Measurements from ENCODE around the gene ARID3A.

The ARID3A gene

DNA sequence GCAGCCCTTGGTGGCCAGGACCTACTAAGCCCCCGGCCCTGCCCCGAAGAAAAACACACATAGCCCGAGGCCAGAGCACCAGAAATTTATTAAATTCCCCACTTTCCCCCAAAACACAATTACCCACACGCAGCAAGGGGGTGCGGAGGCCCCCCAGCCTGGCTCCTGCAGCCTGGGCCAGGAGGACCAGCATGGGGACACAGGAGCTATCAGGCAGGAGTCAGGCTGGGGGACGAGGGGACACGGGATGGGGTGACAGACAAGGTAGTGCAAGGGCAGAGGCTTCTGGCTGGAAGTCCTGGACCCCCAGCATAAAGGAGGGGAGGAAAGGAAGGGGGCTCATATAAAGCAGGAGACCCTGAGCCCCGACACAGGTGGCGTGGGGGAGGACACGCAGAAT lies 29.4 kb upstream of the ARID3A start:
- Histone ChIP-seq H3K27ac (replicated peaks; ENCODE audit: low read length) (no peak overlapping the region), H3K4ac (ENCODE audit: low read length) (no peak overlapping the region), H3K79me1 (ENCODE audit: low read depth, low read length) (peaks cover 9% of the 10 kb centered on the region), H4K91ac (ENCODE audit: low read depth, low read length, poor library complexity) (no peak overlapping the region), H2BK5ac (ENCODE audit: low read length) (no peak overlapping the region), H3K4me2 (ENCODE audit: insufficient read depth, low read length, poor library complexity, severe bottlenecking) (no peak overlapping the region), H2AK5ac (ENCODE audit: low read depth, low read length) (no peak overlapping the region), H3K9ac (ENCODE audit: low read depth, low read length, poor library complexity) (peak overlapping the region; percentile 12), H2BK15ac (ENCODE audit: low read length) (no peak overlapping the region), H2BK120ac (ENCODE audit: low read depth, low read length) (no peak overlapping the region), H4K8ac (ENCODE audit: low read depth, low read length) (no peak overlapping the region), H3K27me3 (ENCODE audit: control insufficient read depth in 3 of 3, insufficient read depth in 3 of 3, low read depth in 1 of 3, low read length in 3 of 3) (no peaks in the 10 kb centered on the region), H3K36me3 (replicated peaks in 1 of 2; ENCODE audit: control insufficient read depth in 2 of 2, insufficient read depth in 2 of 2, low read length in 2 of 2) (peaks cover 2 to 39% of the 10 kb centered on the region in 2 donors), H3K4me1 (ENCODE audit: control insufficient read depth in 2 of 2, insufficient read depth in 1 of 2, low read depth in 1 of 2, low read length in 2 of 2) (peaks cover 0 to 7% of the 10 kb centered on the region in 2 donors), H3K9me3 (replicated peaks in 1 of 2; ENCODE audit: control insufficient read depth in 2 of 2, insufficient read depth in 1 of 2, low read depth in 1 of 2, low read length in 2 of 2) (no peaks in the 10 kb centered on the region), H3K18ac (ENCODE audit: low read length) (no peak overlapping the region), H2AFZ (ENCODE audit: low read length) (no peak overlapping the region), H3K23ac (ENCODE audit: low read depth, low read length, poor library complexity) (no peak overlapping the region), H2BK12ac (ENCODE audit: low read length) (no peak overlapping the region), H3K14ac (ENCODE audit: low read length) (no peak overlapping the region), H3K4me3 (ENCODE audit: low read length in 2 of 2) (no peak overlapping the region)
- no CpG with 5 or more reads among the region's 10 CpGs for WGBS, 2 donors (ENCODE audit: extremely low coverage in 2 of 2, insufficient read length in 2 of 2, insufficient replicate concordance in 1 of 2)
- no peak for DNase-seq (ENCODE audit: low spot score)

DNA sequence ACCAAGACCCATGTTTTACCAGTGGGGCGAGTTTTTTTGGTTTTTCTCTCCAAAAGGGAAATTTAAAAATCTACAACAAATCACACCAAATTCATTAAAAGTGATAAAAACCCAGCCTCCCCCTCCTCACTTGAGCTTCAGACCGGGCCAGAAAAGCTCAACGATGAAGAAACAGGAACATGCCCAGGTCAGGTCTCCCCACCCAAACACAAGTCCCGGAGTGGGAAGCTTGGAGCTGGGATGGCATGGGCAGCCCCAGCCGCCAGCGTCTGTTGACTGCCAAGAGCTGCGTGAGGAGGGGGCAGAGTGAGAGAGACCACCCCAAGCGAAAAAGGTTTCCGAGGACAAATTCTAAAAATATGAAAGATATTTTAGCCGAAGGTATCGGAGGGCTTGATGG lies 28.8 kb upstream of the ARID3A start:
- Histone ChIP-seq H3K27ac (replicated peaks; ENCODE audit: low read length) (no peak overlapping the region), H3K4me3 (ENCODE audit: low read length in 2 of 2) (no peak overlapping the region), H2AFZ (ENCODE audit: low read length) (no peak overlapping the region), H2BK12ac (ENCODE audit: low read length) (no peak overlapping the region), H3K9ac (ENCODE audit: low read depth, low read length, poor library complexity) (no peak overlapping the region), H3K79me1 (ENCODE audit: low read depth, low read length) (peaks cover 6% of the 10 kb centered on the region), H3K4me2 (ENCODE audit: insufficient read depth, low read length, poor library complexity, severe bottlenecking) (no peak overlapping the region), H3K36me3 (replicated peaks in 1 of 2; ENCODE audit: control insufficient read depth in 2 of 2, insufficient read depth in 2 of 2, low read length in 2 of 2) (peaks cover 3 to 44% of the 10 kb centered on the region in 2 donors), H2AK5ac (ENCODE audit: low read depth, low read length) (no peak overlapping the region), H3K9me3 (replicated peaks in 1 of 2; ENCODE audit: control insufficient read depth in 2 of 2, insufficient read depth in 1 of 2, low read depth in 1 of 2, low read length in 2 of 2) (no peaks in the 10 kb centered on the region), H2BK15ac (ENCODE audit: low read length) (no peak overlapping the region), H3K4me1 (ENCODE audit: control insufficient read depth in 2 of 2, insufficient read depth in 1 of 2, low read depth in 1 of 2, low read length in 2 of 2) (peaks cover 0 to 7% of the 10 kb centered on the region in 2 donors), H2BK5ac (ENCODE audit: low read length) (no peak overlapping the region), H3K23ac (ENCODE audit: low read depth, low read length, poor library complexity) (no peak overlapping the region), H2BK120ac (ENCODE audit: low read depth, low read length) (no peak overlapping the region), H4K8ac (ENCODE audit: low read depth, low read length) (no peak overlapping the region), H3K27me3 (ENCODE audit: control insufficient read depth in 3 of 3, insufficient read depth in 3 of 3, low read depth in 1 of 3, low read length in 3 of 3) (no peaks in the 10 kb centered on the region), H3K18ac (ENCODE audit: low read length) (no peak overlapping the region), H3K4ac (ENCODE audit: low read length) (no peak overlapping the region), H4K91ac (ENCODE audit: low read depth, low read length, poor library complexity) (no peak overlapping the region), H3K14ac (ENCODE audit: low read length) (no peak overlapping the region)
- DNase-seq (ENCODE audit: low spot score) = no peak
- WGBS, 2 donors (ENCODE audit: extremely low coverage in 2 of 2, insufficient read length in 2 of 2, insufficient replicate concordance in 1 of 2) = no CpG with 5 or more reads among the region's 11 CpGs

DNA sequence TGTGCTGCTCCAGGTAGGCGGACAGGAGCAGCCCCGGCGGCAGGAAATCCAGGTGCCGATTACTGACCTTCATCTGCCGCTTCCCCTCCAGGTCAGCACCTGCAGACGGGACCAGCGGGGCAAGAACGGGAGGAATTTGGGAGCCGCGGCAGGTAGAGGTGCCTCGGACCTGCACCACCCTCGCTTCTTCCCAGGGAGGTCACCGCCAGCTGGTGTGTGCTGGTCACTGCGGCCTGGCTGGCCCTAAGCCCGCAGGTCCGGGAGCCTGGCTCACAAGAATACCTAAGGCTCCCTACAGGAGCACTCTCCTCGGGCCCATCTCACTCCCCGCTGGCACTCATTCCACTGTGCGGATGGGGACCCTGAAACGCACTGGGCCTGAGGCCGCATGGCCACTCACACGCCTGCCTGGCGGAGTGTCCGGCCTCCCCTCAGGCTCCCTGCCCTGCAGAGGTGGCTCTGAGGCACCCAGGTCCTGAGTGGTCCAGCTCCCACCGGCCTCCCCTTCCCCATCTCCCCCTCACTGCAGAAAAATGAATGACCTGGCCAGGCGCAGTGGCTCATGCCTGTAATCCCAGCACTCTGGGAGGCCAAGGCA lies 28.3 kb upstream of the ARID3A start:
- H2BK15ac ChIP-seq (ENCODE audit: low read length) = no peak overlapping the region
- H3K4me2 ChIP-seq (ENCODE audit: insufficient read depth, low read length, poor library complexity, severe bottlenecking) = no peak overlapping the region
- H3K9me3 ChIP-seq (replicated peaks in 1 of 2; ENCODE audit: control insufficient read depth in 2 of 2, insufficient read depth in 1 of 2, low read depth in 1 of 2, low read length in 2 of 2) = no peaks in the 10 kb centered on the region
- peak overlapping the region; percentile 65 for H3K23ac ChIP-seq (ENCODE audit: low read depth, low read length, poor library complexity)
- no CpG with 5 or more reads among the region's 26 CpGs for WGBS, 2 donors (ENCODE audit: extremely low coverage in 2 of 2, insufficient read length in 2 of 2, insufficient replicate concordance in 1 of 2)
- no peak overlapping the region for H4K91ac ChIP-seq (ENCODE audit: low read depth, low read length, poor library complexity)
- H4K8ac ChIP-seq (ENCODE audit: low read depth, low read length) = no peak overlapping the region
- H3K4me1 ChIP-seq (ENCODE audit: control insufficient read depth in 2 of 2, insufficient read depth in 1 of 2, low read depth in 1 of 2, low read length in 2 of 2) = peaks cover 0 to 7% of the 10 kb centered on the region in 2 donors
- H3K36me3 ChIP-seq (replicated peaks in 1 of 2; ENCODE audit: control insufficient read depth in 2 of 2, insufficient read depth in 2 of 2, low read length in 2 of 2) = peaks cover 3 to 49% of the 10 kb centered on the region in 2 donors
- no peak for DNase-seq (ENCODE audit: low spot score)
- H2BK12ac ChIP-seq (ENCODE audit: low read length) = no peak overlapping the region
- H3K79me1 ChIP-seq (ENCODE audit: low read depth, low read length) = peaks cover 8% of the 10 kb centered on the region
- no peak overlapping the region for H2BK5ac ChIP-seq (ENCODE audit: low read length)
- peak overlapping the region; percentile 44 for H3K9ac ChIP-seq (ENCODE audit: low read depth, low read length, poor library complexity)
- no peak overlapping the region for H2AFZ ChIP-seq (ENCODE audit: low read length)
- H3K27ac ChIP-seq (replicated peaks; ENCODE audit: low read length) = no peak overlapping the region
- H2BK120ac ChIP-seq (ENCODE audit: low read depth, low read length) = peak overlapping the region; percentile 18
- peak overlapping the region; percentile 71 for H3K18ac ChIP-seq (ENCODE audit: low read length)
- H3K27me3 ChIP-seq (ENCODE audit: control insufficient read depth in 3 of 3, insufficient read depth in 3 of 3, low read depth in 1 of 3, low read length in 3 of 3) = no peaks in the 10 kb centered on the region
- no peak overlapping the region for H2AK5ac ChIP-seq (ENCODE audit: low read depth, low read length)
- H3K14ac ChIP-seq (ENCODE audit: low read length) = no peak overlapping the region
- no peak overlapping the region for H3K4ac ChIP-seq (ENCODE audit: low read length)
- peak overlapping the region in 1 of 2 donors; percentile 59 for H3K4me3 ChIP-seq (ENCODE audit: low read length in 2 of 2)

DNA sequence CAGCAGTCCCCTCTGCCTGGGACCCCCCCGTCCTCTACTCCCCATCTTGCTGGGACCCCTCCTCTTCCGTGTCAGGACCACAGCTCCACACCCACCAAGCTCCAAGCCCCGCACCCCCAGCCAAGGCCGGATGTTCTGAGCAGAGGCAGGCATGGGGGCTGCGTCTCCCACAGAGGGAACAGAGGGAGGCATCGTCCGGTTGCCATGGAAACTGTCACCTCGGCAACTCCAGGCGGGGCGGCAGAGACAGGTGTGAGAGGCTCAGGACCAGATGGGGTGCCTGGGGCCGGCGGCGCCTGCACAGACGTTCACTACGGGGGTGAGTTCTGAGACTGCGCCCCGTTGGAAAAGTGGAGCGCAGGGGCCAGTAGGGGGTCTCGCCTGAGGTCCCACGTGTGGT lies 27.2 kb upstream of the ARID3A start:
- H3K27me3 ChIP-seq (ENCODE audit: control insufficient read depth in 3 of 3, insufficient read depth in 3 of 3, low read depth in 1 of 3, low read length in 3 of 3) = no peaks in the 10 kb centered on the region
- H3K23ac ChIP-seq (ENCODE audit: low read depth, low read length, poor library complexity) = no peak overlapping the region
- H3K27ac ChIP-seq (replicated peaks; ENCODE audit: low read length) = no peak overlapping the region
- H4K8ac ChIP-seq (ENCODE audit: low read depth, low read length) = no peak overlapping the region
- H3K4me1 ChIP-seq (ENCODE audit: control insufficient read depth in 2 of 2, insufficient read depth in 1 of 2, low read depth in 1 of 2, low read length in 2 of 2) = peaks cover 5 to 7% of the 10 kb centered on the region in 2 donors
- no CpG with 5 or more reads among the region's 20 CpGs for WGBS, 2 donors (ENCODE audit: extremely low coverage in 2 of 2, insufficient read length in 2 of 2, insufficient replicate concordance in 1 of 2)
- H3K18ac ChIP-seq (ENCODE audit: low read length) = no peak overlapping the region
- DNase-seq (ENCODE audit: low spot score) = no peak
- no peak overlapping the region for H2BK5ac ChIP-seq (ENCODE audit: low read length)
- peak overlapping the region; percentile 22 for H2BK12ac ChIP-seq (ENCODE audit: low read length)
- H3K9ac ChIP-seq (ENCODE audit: low read depth, low read length, poor library complexity) = no peak overlapping the region
- H4K91ac ChIP-seq (ENCODE audit: low read depth, low read length, poor library complexity) = no peak overlapping the region
- no peak overlapping the region for H3K14ac ChIP-seq (ENCODE audit: low read length)
- H2BK120ac ChIP-seq (ENCODE audit: low read depth, low read length) = no peak overlapping the region
- no peak overlapping the region for H3K4me3 ChIP-seq (ENCODE audit: low read length in 2 of 2)
- H2AK5ac ChIP-seq (ENCODE audit: low read depth, low read length) = peak overlapping the region; percentile 56
- no peak overlapping the region for H3K4ac ChIP-seq (ENCODE audit: low read length)
- no peaks in the 10 kb centered on the region for H3K9me3 ChIP-seq (replicated peaks in 1 of 2; ENCODE audit: control insufficient read depth in 2 of 2, insufficient read depth in 1 of 2, low read depth in 1 of 2, low read length in 2 of 2)
- no peak overlapping the region for H2AFZ ChIP-seq (ENCODE audit: low read length)
- no peak overlapping the region for H3K4me2 ChIP-seq (ENCODE audit: insufficient read depth, low read length, poor library complexity, severe bottlenecking)
- H3K36me3 ChIP-seq (replicated peaks in 1 of 2; ENCODE audit: control insufficient read depth in 2 of 2, insufficient read depth in 2 of 2, low read length in 2 of 2) = peaks cover 3 to 53% of the 10 kb centered on the region in 2 donors
- H3K79me1 ChIP-seq (ENCODE audit: low read depth, low read length) = peaks cover 10% of the 10 kb centered on the region
- no peak overlapping the region for H2BK15ac ChIP-seq (ENCODE audit: low read length)

Data from neuronal stem cell (in vitro differentiated cells).